Measurements from ENCODE around the gene PSMC1.
A peak's percentile ranks its signal among the peaks of the same experiment; 100 is the strongest.

PSMC1 gene

DNA sequence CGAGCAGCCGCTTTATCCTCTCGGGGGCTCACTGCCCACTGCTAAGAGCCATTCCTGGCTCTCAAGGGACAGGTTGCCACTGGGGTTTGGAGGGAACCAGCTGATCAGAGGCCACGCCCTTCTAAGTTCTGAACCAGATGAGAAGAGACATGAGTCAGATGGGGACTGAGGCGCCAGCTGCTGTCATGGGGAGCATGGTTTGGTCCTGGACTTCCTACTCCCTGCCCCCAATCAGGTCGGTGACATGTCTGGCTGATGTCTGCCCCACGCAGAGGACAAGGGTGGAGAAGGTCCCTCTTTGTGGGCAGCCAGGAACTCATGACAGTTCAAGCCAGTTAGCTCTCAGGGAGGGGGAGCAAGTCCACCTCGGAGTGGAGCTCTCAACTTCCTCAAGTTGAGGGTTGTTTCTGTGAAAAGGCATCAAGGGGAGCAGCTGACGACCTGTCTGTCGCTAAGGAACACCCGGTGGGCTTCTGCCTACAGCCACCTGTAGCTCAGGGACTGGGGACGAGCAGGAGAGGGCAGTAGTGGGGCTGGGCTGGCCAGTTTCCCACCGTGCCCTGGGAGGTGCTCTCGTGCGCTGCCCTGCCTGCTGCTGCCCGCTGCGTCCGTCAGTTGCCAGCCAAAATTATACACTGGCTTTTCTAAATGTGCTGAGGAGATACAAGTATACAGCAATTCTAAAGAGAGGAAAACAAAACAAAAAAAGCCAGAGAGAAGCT is 20.5 kb downstream of the PSMC1 start:
- DNase-seq, result peak; percentile 23

DNA sequence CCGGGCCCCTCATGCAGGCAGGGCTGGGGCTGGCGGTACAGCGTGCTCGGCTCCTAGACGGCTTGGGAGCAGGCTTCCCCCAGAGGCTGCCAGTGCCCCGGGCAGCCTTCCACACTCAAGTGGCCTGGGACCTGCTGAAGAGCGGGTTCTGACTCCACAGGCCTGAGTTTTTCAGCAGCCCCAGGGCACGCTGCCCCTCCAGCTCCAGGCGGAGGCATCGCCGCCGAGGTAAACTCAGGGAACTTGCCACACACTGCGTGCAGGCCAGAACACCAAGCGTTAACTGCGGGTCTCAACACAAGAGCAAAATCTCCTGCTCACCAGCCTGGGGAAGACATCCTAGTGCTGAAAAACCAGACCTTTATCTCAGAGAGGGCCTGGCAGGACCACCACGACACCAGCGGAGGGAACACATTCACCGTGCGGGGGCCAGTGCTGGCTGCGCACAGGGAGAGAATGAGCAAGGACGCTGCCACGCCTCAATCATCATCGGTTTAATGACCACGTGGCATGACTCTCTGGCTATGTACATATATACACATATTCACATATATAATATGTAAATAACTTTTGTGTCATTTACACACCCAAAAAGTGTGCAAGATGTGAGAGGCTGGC is 21.3 kb downstream of the PSMC1 start:
- DNase-seq, result no peak

DNA sequence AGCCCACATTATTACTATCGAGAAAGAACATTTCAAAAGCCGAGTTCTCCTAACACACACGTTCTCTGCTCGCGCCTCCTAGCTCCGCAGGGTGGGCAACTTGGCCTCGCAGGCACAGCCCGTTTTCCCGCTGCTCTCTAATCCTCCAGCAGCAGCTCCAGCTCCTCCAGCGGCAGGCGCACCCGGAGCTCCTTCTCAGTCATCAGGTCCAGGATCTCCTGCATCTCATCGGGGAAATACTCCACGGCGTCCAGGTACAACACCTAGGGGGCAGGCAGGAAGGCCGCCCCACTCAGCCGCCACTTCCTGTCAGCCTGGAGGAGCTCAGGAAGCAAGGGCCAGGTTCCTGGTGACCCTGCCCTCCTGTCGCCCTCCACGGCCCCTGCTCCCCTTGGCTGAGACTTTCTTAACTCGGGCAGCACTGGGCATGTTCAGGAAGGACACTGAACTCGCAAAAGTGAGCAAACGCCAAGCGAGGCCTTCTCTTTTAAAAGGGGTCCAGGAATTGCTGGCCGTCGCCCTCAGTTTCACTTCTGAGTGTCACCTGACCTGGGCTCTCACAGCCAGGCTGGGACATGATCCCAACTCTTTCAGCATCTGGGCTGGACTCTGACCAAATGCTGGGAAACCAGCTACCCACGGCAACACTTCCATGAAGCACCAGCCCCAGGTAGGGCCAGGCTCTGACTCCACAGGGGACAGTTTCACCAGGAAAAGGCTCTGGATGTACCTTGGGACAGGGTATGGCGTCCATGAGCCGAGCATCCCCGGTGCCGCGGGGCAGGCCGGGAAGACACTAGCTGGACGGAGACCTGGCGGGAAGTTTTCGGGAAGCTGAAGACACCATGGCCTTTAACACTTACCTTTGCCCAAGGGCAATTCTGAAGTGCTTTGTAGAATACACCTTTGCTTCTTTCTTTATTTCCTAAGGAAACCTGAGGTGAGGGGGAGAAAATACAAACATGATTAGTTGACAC is 22.1 kb downstream of the PSMC1 start:
- no peak for DNase-seq

DNA sequence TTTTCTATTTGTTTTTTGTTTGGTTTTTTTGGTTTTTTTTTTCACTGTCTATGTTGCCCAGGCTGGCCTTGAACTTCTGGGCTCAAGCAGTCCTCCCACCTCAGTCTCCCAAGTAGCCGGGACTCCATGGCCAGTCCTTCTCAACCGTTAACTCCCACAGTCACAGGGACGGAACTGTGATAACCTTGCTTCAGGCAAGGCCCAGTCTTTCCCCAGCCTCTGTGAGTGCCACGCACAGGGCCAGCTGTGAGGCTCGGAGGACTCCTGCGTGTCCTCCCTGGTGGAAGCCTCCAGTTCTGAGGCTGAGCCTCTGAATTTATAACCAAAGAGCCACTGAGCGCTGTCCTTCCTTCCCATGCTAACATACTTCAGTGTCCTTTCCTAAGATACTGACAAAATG is 23.7 kb downstream of the PSMC1 start:
- DNase-seq, result no peak

DNA sequence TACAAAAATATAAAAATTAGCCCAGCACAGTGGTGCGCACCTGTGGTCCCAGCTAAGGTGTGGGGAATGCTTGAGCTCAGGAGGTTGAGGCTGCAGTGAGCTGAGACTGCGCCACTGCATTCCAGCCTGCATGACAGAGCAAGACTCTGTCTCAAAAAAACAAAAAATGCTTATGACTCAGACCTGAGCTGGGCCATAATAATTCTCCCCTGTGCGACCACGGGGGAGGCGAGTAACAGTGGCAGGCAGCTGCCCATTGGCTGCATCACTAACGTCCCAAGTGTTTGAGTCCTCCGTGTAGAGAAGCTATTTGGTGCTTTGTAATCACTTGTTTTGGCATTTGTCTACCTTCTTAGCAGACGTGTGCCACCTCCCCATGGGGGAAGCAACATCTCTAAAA is 24.9 kb downstream of the PSMC1 start:
- peak; percentile 88 for DNase-seq

DNA sequence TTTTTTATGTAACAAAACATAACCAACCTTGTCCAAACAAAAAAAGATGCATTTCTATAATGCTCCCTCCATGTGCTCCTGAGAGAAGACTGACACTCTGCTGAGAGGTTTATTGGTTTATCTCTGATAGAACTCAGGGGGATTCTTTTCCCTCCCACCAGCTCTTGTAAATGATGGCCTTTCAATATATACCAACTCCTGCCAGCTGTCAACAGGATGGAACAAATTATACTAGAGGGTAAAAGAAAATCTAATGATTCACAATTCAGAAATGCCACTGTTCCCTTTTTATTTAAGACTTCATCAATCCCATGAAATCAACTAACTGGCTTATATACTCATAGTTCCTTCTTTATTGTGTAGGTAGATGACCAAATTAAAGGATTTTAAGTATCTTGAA is 25.4 kb downstream of the PSMC1 start:
- peak; percentile 40 for DNase-seq

DNA sequence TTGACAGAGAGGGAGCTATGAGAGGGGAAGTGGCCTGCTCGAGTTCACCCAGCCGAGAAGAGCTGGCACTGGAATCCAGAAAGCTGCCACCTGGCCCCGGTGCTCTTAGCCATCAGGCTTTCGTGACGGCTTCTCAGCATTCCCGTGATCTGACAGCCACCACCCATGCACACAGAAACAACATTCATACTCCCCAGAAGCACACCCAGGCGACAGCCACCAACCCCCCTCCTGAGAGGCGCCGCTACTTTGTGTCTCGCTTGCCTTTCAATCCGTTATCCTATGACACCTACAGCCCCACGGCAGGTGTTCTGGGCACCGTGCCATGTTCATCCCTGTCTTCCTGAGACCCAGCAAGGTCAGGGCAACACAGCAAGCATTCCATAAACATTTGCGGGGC is 31.4 kb downstream of the PSMC1 start:
- DNase-seq, result no peak

DNA sequence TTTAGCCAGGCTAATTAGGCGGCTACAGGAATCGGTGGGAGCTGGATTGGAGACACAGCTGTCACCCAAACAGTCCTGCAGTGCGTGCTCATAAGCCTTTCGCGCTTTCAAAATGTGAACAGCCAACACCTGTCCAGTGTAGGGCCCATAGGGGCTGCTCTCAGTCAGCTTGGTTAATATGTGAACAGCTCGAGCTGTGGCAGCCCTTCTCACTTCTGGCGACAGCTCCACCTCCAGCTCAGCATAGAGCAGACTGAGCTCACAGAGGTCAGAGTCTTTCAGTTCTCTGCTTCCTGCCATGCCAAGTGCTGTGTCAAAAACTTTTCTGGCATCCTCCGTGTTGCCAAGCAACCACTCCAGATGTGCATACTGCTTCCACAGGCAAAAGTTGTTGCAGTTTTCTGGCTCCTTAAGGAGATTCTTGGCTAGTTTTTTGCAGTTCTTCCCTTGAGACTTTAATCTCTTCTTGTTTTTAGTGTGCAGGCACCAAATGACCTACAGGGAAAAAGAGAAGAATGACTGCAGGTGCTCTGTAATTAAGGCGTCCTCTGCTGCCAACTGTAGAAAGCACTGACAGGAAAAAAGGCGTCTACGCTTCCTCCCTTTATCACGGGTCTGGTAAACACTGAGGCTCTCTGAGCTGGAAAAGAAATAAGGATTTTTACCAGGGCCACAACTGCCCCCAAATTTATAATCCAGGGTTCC is 32.5 kb downstream of the PSMC1 start:
- DNase-seq, result no peak

DNA sequence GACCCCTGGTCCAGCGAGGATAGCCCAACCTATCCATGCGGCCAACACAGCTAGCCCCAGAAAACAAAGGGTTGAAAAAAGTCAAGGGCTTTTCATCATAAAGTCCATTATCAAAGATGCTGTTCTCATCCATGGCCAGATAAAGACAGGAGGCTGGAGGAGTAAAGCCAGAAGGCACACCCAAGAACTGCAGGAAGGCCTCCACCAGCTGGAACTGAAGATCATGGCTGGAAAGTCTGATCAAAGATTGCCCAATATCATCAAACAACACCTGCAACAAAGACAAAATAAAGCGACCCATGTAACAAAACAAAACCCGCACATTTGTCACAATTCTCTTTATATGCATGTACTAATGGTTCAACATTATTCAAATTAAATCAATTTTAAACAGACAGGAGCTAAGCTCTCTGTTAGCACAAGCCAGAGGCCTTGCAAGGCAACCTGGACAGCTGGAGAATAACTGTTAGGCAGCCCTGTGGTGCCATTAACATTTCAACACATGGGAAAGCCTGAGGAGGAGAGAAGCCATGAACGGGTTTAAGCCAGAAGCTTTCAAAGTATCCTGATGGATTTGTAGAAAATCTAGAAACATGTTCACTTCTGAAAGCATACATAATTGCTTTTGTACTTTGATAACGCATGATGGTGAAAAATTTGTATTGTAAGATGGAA is 34.1 kb downstream of the PSMC1 start:
- no peak for DNase-seq

DNA sequence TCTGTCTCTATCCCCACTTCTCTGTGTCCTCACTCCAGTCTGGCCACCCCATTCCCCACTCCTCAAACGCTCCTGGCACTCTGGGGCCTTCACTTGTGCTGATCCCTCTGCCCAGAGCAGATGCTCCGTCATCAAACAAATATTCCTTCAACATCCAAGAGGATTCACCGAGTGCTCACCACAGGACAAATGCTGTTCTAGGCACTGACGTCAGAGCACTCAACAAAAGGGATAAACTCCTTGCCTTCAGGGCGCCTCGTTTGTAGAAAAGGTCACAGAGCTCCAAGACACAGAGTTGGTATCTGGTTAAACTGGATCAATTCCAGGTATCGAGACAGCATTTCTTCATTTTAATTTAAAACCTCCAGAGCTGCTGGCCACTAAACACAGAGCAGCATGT is 35.3 kb downstream of the PSMC1 start:
- DNase-seq, result no peak

DNA sequence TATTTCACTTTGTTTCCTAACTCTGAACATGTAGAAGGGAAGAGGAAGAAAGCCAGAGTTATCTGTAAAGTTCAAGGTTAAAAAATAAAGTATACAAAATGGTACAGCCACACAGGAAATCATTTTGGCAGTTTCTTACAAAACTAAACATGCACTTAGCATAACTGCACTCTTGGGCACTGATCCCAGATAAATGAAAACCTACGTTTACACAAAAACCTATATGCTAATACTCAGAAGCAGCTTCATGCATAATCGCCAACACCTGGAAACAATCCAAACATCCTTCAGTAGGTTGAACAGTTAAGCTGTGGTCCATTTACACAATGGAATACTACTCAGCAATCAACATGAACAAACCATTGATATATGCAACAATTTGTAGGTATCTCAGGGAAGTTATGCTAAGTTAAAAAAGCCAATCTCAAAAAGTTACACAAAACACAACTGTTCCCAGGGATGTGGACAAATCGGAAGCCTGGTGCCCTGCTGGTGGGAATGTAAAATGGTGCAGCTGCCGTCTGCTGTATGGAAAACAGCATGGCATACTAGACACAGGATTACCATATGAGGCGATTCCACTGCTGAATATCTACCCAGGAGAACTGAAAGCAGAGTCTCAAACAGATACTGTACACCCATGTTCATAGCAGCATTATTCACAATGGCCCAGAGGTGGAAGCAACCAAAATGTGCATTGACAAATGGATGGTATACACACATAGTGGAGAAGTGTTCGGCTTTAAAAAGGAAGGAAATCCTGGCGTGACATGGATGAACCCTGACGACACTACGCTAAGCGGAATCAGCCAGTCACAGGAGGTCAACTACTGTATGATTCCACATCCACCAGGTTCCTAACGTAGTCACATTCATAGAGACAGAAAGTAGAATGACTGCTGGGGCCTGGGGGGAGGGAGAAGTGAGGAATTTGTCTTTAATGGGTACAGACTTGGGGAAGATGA is 37.7 kb downstream of the PSMC1 start:
- DNase-seq, result no peak

DNA sequence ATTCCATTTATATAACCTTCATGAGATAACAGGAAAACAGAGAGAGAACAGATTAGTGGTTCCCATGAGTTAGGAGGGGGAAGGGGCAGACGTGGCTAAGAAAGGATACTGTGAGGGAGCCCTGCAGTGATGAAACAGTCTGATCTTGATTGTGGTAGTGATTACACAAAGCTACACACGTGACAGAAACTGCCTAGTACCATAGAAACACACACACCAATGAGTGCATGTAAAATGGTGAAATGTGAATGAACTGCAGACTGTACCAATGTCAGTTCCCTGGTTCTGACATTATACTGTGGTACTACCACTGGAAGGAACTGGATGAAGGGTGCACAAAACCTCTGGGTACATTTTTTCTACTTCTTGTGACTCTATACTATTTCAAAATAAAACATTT is 38.5 kb downstream of the PSMC1 start:
- no peak for DNase-seq

DNA sequence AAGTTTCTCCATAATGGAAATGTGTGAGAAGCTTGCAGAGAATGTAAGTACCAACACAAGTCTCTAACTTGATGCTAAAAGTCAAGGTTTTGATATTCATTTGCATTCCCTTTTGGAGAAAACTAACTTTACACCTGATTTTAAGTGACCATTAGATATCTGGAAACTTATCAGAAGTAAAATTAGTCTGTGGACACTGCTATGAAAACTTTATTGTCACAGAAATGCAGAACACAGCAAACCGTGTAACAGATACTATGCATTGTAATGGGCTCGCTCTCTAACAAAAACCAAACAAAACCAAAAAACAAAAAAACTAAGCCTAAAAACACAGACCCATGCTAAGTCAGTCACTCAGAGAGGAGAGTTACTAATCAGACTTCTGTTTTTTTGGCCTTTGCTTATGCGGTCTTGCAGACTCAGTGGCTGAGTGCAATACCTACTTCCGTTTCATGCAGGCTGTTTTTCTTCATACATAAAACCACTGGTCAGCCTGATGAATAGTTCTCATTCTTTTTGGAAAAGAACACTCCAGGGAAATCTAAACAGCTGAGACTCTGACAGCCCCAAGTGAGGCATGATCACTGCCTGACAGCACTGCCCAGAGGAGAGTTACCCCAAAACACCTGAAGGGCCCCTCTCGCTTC is 39.6 kb downstream of the PSMC1 start:
- DNase-seq, result no peak

DNA sequence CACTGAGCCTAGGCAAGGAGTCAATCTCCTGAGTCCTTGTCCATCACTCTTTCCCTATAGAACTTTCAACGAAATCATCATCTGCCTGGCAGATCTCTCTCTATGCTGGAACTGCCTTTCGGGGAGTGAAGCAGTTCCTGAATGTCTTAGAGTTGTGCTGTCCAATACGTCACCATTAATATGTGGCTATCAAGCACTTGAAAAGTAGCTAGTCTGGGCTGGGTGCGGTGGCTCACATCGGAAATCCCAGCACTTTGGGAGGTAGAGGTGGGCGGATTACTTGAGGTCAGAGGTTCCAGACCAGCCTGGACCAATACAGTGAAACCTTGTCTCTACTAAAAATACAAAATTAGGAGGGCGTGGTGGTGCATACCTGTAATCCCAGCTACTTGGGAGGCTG is 40.3 kb downstream of the PSMC1 start:
- DNase-seq, result no peak

DNA sequence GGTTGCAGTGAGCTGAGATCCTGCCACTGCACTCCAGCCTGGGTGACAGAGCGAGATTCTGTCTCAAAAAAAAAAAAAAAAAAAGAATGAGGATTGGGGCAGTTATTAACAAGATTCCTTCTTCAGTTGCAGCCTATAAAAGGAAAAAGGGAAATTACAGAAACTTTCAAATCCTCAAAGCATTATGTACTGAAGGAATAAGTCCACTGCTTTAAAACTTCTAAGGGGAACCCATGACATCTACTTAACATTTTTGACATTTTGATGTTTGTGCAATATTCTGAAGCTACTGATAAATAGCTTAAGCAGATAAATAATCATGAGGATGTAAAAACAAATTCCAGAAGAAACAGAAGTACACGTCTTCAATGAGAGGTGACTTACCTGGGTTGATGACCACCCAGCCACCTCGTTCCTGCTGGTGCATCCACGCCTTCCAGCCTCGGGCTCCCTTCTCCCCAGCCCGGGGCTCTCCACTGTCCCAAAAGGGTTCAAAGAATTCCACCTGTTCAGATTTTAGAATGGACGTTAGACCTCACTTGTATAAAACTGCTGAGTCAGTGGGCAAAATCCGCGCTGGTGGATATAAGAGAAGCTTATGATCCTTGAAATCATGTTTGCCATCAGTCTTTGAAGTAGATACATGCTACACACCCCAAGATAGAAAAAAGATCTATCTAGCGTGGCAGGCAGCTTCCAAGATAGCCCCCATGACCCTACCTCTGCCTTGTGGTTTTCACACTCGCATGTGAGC is 41.7 kb downstream of the PSMC1 start:
- no peak for DNase-seq

DNA sequence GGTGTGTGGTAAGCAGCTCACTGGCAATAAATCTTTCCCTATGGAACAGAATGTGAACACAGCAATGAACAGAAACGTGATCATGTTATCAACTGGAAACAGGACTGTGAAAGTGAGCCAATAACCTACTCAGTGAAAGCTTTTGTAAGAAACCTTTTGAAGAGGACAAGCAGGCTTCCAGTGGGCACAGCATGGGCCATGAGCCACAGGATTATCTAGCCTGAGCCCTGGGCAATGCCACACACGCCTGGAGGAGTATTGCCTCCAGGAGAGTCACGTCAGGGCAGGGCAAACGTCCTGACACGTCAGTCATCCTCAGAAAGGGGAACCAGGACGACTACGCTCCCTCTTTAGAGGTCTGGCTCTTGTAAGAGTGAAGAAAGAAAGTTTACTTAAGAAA is 43.1 kb downstream of the PSMC1 start:
- no peak for DNase-seq

DNA sequence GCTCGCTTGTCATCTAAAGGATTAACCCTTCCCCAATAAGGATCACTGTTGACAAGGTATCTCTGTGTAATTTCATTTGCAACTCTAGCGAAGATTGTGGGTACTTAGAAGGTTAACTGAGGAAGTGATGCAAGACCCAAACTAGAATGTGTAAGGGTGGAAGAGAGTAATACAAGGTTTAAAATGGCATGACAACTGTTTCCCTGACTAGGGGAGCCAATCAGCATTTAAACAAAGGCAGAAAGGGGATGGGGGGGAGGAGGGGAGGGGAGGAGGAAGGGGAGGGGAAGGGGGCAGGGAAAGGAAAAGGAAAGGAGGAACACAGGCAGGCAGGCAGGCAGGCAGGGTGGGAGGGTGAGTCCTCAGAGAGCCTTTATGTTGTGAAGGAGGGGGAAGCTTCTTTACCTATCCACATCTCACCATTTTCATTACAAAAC is 44.3 kb downstream of the PSMC1 start:
- DNase-seq, result peak; percentile 21

DNA sequence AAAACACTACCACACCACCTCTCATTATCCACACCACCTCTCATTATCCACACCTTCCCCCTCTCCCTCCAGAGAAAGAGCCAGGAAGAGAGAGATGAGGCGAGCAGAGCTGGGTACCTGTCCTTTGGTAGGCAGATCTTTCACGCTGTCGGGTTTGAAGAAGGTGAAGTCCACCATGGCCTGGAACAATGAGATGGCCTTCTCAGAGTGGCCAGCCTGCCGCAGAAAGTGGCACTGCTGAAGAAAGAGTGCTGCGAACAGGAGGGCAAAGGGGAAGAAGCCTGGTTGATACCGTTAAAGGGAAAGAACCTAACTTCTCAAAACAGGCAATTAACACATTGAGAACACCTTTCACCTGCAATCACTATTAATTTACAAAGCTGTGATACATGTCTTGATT is 44.8 kb downstream of the PSMC1 start:
- DNase-seq, result no peak

DNA sequence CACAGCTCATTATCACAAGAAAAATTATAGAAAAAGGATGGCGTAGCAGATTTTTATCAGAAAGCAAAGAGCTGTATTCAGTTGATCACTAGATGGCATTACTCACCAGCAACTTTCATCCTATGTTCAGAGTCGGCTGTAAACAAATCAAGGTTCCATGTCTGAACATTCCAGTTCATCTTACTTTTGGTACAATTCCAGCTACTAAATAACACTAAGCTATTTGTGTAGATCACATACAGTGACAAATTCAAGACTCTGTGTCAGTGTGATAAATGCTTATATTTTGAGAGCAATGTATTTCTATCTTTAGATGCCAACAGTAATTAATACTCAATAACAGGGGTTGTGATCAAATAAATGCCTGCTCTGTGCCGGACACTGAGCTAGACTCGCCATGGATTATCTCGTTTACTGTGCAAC is 45.3 kb downstream of the PSMC1 start:
- peak; percentile 61 for DNase-seq
